Fibroblast of lung (primary cell): ENCODE data around the gene COP1.

Experiments
- EZH2 ChIP-seq: IDR thresholded peaks from 2 replicates; pipeline ENCODE4 v1.5.1; 2012; ENCODE audit warnings: low read length, control low read depth, mild to moderate bottlenecking; ENCODE audit errors: missing control alignments
- TF ChIP-seq, protein P1 (sequence below), 2 donors: IDR thresholded peaks in 1 of 2; conservative IDR thresholded peaks in 1 of 2; 1 replicate in 1 of 2; 2 replicates in 1 of 2; pipeline ENCODE4 v1.5.1; 2011 to 2012; ENCODE audit warnings: low read length in 2 of 2, control low read depth in 1 of 2, inconsistent platforms in 1 of 2, low read depth in 1 of 2, mild to moderate bottlenecking in 1 of 2

DNA sequence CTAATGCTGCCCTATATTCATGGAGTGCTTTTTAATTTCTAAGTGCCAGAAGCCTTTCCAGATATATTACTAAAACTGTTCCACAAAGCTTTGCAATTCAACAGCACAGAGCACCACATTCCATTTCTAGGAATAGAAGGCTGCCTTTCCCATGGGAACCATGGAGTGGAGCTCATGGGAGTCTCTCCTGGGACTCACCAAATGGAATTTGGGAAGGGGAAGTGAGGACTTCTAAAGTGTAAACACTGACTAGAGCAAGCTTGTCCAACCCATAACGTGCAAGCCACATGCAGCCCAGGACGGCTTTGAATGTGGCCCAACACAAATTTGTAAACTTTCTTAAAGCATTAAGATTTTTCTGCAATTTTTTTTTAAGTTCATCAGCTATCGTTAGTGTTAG lies 273.3 kb downstream of the COP1 start:
- TF ChIP-seq, protein P1, sequence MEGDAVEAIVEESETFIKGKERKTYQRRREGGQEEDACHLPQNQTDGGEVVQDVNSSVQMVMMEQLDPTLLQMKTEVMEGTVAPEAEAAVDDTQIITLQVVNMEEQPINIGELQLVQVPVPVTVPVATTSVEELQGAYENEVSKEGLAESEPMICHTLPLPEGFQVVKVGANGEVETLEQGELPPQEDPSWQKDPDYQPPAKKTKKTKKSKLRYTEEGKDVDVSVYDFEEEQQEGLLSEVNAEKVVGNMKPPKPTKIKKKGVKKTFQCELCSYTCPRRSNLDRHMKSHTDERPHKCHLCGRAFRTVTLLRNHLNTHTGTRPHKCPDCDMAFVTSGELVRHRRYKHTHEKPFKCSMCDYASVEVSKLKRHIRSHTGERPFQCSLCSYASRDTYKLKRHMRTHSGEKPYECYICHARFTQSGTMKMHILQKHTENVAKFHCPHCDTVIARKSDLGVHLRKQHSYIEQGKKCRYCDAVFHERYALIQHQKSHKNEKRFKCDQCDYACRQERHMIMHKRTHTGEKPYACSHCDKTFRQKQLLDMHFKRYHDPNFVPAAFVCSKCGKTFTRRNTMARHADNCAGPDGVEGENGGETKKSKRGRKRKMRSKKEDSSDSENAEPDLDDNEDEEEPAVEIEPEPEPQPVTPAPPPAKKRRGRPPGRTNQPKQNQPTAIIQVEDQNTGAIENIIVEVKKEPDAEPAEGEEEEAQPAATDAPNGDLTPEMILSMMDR (conservative IDR thresholded peaks at IDR 0.05 in 1 of 2, IDR thresholded peaks at IDR 0.05 in 1 of 2; ENCODE audit: low read depth in 1 of 2, low read length in 2 of 2), result no peak
- TF ChIP-seq EZH2, result no peak
